ENCODE results near the gene TBCCD1.
A peak's percentile ranks its signal among the peaks of the same experiment; 100 is the strongest.
"Not testable (repeated sequence)": the region's sequence is repeated elsewhere in the genome, so short reads cannot be mapped to it uniquely, and the experiment has no call there.

The TBCCD1 gene

GRCh38 chr3:186532598-186533072 lies 34.5 kb downstream of the TBCCD1 start:
- Histone ChIP-seq H3K4me2 (ENCODE audit: low read length) (peak overlapping the region; percentile 92), H3K9me2 (replicated peaks; ENCODE audit: control insufficient read depth, low read length) (no peaks in the 10 kb centered on the region), H3F3A (ENCODE audit: control insufficient read depth, insufficient read depth) (peaks cover 22% of the 10 kb centered on the region), H4K20me1 (ENCODE audit: control insufficient read depth, insufficient read depth, low read depth, low read length) (no peaks in the 10 kb centered on the region), H3K4me1 (ENCODE audit: control insufficient read depth, low read length) (peaks cover 79% of the 10 kb centered on the region), H3K9me3 (ENCODE audit: control insufficient read depth, insufficient read depth, low read length) (no peaks in the 10 kb centered on the region), H3K36me3 (ENCODE audit: control insufficient read depth, low read length) (no peaks in the 10 kb centered on the region), H3K4me3 (ENCODE audit: low read length) (peak overlapping the region; percentile 65), H3K27me3 (ENCODE audit: control insufficient read depth, low read length) (no peaks in the 10 kb centered on the region), H3K79me2 (ENCODE audit: control insufficient read depth, low read length) (no peaks in the 10 kb centered on the region), H3K27ac (ENCODE audit: low read depth, low read length) (peak overlapping the region; percentile 88)
- TF ChIP-seq CTCF (IDR thresholded peaks at IDR 0.05; ENCODE audit: low read depth, low read length, poor library complexity, severe bottlenecking) = no peak
- TF ChIP-seq EZH2phosphoT487 (IDR thresholded peaks at IDR 0.05; ENCODE audit: borderline replicate concordance, low read length) = no peak

- H3K27ac ChIP-seq (ENCODE audit: low read depth, low read length) = peak overlapping the region; percentile 88
- H3K4me3 ChIP-seq (ENCODE audit: low read length) = peak overlapping the region; percentile 65; the same call in 1 of the 2 replicates
- peak overlapping the region; percentile 92 for H3K4me2 ChIP-seq (ENCODE audit: low read length)
- H3F3A ChIP-seq (ENCODE audit: control insufficient read depth, insufficient read depth) = peaks cover 30% of the 10 kb centered on the region
- H3K4me1 ChIP-seq (ENCODE audit: control insufficient read depth, low read length) = peaks cover 89% of the 10 kb centered on the region
- H4K20me1 ChIP-seq (ENCODE audit: control insufficient read depth, insufficient read depth, low read depth, low read length); H3K9me2 ChIP-seq (replicated peaks; ENCODE audit: control insufficient read depth, low read length); H3K9me3 ChIP-seq (ENCODE audit: control insufficient read depth, insufficient read depth, low read length); H3K79me2 ChIP-seq (ENCODE audit: control insufficient read depth, low read length); H3K36me3 ChIP-seq (ENCODE audit: control insufficient read depth, low read length); H3K27me3 ChIP-seq (ENCODE audit: control insufficient read depth, low read length): not testable (repeated sequence)
Measured at GRCh38 chr3:186531694-186532093, 35.4 kb downstream of the TBCCD1 start.

- peak overlapping the region; percentile 24 for H3K27ac ChIP-seq (ENCODE audit: low read depth, low read length)
- no peaks in the 10 kb centered on the region for H4K20me1 ChIP-seq (ENCODE audit: control insufficient read depth, insufficient read depth, low read depth, low read length)
- no peak for TF ChIP-seq CTCF (IDR thresholded peaks at IDR 0.05; ENCODE audit: low read depth, low read length, poor library complexity, severe bottlenecking)
- TF ChIP-seq EZH2phosphoT487 (IDR thresholded peaks at IDR 0.05; ENCODE audit: borderline replicate concordance, low read length) = no peak
- H3K4me3 ChIP-seq (ENCODE audit: low read length) = peak overlapping the region; percentile 9
- H3K36me3 ChIP-seq (ENCODE audit: control insufficient read depth, low read length) = no peaks in the 10 kb centered on the region
- H3K4me1 ChIP-seq (ENCODE audit: control insufficient read depth, low read length) = peaks cover 96% of the 10 kb centered on the region
- H3K4me2 ChIP-seq (ENCODE audit: low read length) = peak overlapping the region; percentile 46
- no peaks in the 10 kb centered on the region for H3K9me2 ChIP-seq (replicated peaks; ENCODE audit: control insufficient read depth, low read length)
- no peaks in the 10 kb centered on the region for H3K9me3 ChIP-seq (ENCODE audit: control insufficient read depth, insufficient read depth, low read length)
- H3F3A ChIP-seq (ENCODE audit: control insufficient read depth, insufficient read depth) = peaks cover 30% of the 10 kb centered on the region
- H3K27me3 ChIP-seq (ENCODE audit: control insufficient read depth, low read length) = no peaks in the 10 kb centered on the region
- no peaks in the 10 kb centered on the region for H3K79me2 ChIP-seq (ENCODE audit: control insufficient read depth, low read length)
Measured at GRCh38 chr3:186530415-186530814, 36.7 kb downstream of the TBCCD1 start.

- Histone ChIP-seq H3K79me2 (ENCODE audit: control insufficient read depth, low read length) (no peaks in the 10 kb centered on the region), H3K27me3 (ENCODE audit: control insufficient read depth, low read length) (no peaks in the 10 kb centered on the region), H4K20me1 (ENCODE audit: control insufficient read depth, insufficient read depth, low read depth, low read length) (no peaks in the 10 kb centered on the region), H3K4me3 (ENCODE audit: low read length) (peak overlapping the region; percentile 46), H3K36me3 (ENCODE audit: control insufficient read depth, low read length) (no peaks in the 10 kb centered on the region), H3K9me3 (ENCODE audit: control insufficient read depth, insufficient read depth, low read length) (no peaks in the 10 kb centered on the region), H3K9me2 (replicated peaks; ENCODE audit: control insufficient read depth, low read length) (no peaks in the 10 kb centered on the region), H3K4me2 (ENCODE audit: low read length) (peak overlapping the region; percentile 58), H3K27ac (ENCODE audit: low read depth, low read length) (peak overlapping the region; percentile 51), H3F3A (ENCODE audit: control insufficient read depth, insufficient read depth) (peaks cover 28% of the 10 kb centered on the region), H3K4me1 (ENCODE audit: control insufficient read depth, low read length) (peaks cover 96% of the 10 kb centered on the region)
- TF ChIP-seq CTCF (IDR thresholded peaks at IDR 0.05; ENCODE audit: low read depth, low read length, poor library complexity, severe bottlenecking) (peak; percentile 51), EZH2phosphoT487 (IDR thresholded peaks at IDR 0.05; ENCODE audit: borderline replicate concordance, low read length) (no peak)
Measured at GRCh38 chr3:186529201-186529999, 37.7 kb downstream of the TBCCD1 start.

Measured in DOHH2 (cell line).